ENCODE data around the gene CD68.

Gene CD68

DNA sequence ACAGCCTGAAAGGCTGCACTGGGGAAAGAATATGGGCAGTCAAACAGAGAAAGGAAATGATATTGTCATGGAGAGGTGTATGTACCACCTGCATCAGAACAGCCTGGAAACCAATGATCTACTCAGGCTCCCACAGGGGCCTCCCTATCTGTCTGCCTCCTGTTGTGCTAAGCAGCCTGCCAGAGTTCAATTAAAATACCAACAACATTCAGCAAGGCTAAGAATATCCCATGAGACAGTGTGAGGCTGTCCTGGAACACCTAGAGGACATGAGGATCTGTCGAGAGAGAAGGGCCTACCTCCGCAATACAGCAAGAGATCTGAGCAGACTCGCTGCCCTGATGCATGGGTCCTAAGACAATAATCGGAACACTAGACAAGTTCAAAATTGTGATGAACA is 26.8 kb downstream of the CD68 start:
- no peak for DNase-seq (ENCODE audit: low read depth)
- TF ChIP-seq, protein P1, sequence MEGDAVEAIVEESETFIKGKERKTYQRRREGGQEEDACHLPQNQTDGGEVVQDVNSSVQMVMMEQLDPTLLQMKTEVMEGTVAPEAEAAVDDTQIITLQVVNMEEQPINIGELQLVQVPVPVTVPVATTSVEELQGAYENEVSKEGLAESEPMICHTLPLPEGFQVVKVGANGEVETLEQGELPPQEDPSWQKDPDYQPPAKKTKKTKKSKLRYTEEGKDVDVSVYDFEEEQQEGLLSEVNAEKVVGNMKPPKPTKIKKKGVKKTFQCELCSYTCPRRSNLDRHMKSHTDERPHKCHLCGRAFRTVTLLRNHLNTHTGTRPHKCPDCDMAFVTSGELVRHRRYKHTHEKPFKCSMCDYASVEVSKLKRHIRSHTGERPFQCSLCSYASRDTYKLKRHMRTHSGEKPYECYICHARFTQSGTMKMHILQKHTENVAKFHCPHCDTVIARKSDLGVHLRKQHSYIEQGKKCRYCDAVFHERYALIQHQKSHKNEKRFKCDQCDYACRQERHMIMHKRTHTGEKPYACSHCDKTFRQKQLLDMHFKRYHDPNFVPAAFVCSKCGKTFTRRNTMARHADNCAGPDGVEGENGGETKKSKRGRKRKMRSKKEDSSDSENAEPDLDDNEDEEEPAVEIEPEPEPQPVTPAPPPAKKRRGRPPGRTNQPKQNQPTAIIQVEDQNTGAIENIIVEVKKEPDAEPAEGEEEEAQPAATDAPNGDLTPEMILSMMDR (IDR thresholded peaks at IDR 0.05; ENCODE audit: control insufficient read depth, extremely low read depth, insufficient read depth): no peak
- H3K4me3 ChIP-seq (ENCODE audit: low read depth, low read length): no peak overlapping the region

DNA sequence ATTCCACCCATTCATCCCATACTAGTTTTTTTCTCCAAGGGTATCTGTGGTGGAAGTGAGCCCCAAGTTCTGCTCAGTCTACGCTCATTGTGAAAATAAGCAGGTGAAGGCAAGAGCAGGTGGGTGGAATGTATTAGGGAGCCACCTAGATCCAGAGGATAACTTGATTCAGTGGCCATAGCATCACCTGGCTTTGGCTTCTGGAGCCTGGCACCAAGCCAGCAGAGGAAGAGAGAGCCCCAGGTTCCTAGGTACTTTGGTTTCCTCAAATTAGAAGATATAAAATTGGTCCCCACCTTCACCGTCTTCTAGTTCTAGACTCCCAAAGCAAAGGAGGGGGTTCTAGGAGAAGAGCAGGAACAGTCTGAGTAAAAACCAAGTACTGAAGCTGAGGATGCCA is 31.2 kb downstream of the CD68 start:
- TF ChIP-seq, protein P1 (IDR thresholded peaks at IDR 0.05; ENCODE audit: control insufficient read depth, extremely low read depth, insufficient read depth): no peak
- H3K4me3 ChIP-seq (ENCODE audit: low read depth, low read length): no peak overlapping the region
- no peak for DNase-seq (ENCODE audit: low read depth)

DNA sequence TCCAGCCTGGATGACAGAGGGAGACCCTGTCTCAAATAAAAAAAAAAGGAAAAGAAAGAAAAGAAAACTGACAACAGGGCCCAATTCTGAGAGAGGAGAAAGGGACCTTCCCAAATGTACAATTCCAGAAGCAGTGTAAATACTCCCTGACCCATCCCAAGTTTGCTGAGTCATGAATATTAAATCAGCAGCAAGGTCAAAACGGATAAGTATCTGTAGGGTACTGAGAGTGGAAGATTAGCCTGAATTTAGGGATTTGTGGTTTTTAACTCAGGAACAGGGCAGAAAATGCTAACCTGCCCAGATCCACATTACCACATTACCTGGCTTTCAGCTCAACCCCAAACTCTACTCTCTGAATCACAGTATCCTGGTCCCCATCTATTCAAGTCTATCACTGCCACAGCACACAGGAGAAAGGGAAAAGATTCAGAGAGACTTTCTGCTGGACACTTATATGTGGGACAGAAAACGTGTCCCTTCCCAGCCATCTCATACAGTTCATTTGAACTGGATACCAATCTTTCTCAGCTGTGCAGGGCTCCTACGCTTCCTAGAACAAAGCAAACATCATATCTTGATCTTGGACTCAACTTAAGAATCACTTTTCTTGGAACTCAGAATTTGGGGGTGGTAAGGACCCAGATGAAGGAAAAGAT is 32.3 kb downstream of the CD68 start:
- TF ChIP-seq, protein P1 (IDR thresholded peaks at IDR 0.05; ENCODE audit: control insufficient read depth, extremely low read depth, insufficient read depth): no peak
- peak overlapping the region; percentile 38 for H3K4me3 ChIP-seq (ENCODE audit: low read depth, low read length)
- no peak for DNase-seq (ENCODE audit: low read depth)

DNA sequence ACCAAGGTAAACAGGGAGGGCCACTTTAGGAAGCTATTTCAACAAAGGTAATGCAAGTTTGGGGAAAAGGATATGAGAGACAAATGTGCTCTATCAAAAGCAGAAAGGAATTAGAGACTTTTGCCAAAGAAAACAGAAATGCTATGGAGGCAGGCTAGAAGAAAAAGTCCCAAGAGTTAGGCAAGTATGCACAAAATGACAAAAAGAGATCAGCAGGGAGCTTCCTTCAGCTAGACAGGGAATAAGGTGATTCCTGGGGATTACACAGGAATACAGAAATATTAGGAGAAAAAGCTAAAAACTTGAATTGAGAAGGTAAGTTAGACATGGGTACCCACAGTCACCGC is 32.8 kb downstream of the CD68 start:
- peak overlapping the region; percentile 38 for H3K4me3 ChIP-seq (ENCODE audit: low read depth, low read length)
- DNase-seq (ENCODE audit: low read depth): no peak
- TF ChIP-seq, protein P1 (IDR thresholded peaks at IDR 0.05; ENCODE audit: control insufficient read depth, extremely low read depth, insufficient read depth): no peak

DNA sequence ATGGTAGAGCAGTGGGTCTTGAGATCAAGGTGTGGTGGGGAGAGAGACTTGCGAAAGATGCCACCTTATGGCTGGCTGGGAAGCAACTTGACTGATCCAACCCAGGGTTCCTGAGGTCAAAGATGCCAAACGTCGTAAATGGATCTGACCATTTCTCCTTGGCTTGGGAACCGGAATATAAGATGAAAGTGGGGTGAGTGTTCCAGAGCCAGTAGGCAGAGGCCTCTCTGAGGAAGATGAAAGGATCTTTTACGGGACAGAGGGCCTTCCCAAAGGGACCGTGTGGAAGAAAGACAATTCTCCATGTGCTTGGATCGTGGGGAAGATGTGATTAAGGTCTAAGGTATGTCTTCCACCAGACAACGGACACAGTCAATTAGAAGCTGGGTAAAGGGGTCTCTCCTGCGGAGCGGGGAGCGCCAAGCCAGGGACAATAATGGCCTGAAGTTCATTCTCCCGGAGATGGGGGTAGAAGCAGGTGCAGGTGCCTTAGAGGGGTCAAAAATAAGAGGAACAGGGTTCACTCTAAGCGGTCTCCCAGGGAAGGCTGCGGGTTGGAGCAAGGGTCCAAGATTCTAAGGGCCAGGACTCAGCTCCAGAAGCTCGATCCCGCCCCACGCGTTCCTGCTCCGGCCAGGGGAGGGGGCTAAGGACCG is 34.5 kb downstream of the CD68 start:
- TF ChIP-seq, protein P1 (IDR thresholded peaks at IDR 0.05; ENCODE audit: control insufficient read depth, extremely low read depth, insufficient read depth): 0 out of 2 replicates have a peak, but pooled peaks have one; percentile 21
- peak overlapping the region; percentile 90 for H3K4me3 ChIP-seq (ENCODE audit: low read depth, low read length)
- no peak for DNase-seq (ENCODE audit: low read depth)

DNA sequence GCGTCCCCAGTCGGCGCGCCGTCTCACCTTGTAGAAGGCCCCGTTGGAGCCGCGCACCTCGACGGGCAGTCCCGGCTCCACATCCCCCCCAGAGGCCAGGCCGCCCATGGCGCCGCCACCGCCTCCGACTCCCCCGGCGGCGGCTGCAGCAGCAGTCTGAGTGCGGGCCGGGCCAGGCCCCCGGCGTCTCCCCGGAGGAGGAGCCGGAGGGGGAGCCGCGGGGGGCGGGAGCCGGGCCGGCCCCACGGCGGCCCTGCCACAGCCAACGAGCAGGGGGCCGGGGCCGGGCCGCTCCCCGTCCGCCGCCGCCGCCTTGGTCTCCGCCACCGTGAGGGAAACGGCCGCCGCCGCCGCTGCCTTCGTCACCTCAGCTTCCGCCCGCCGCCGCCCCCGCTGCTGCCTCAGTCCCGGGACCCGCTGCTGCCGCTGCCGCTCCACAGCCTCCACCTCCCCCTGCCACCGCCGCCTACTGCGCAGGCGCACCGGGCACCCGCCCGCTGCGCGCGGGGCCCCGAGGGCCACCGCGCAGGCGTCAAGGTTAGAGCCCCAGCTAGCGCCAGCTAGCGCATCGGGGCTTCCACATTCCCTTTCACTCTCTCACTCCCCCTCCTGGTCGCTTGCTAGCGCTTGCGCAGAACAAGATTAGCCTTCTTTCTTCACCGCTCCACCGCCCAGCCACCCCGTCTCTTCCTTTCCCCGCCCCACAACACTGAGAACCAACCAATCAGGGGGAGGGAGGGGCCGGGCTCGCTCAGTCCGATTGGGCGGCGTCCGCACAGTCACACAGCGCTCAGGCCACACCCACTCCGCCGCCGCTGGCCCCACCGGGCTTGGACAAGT is 35.2 kb downstream of the CD68 start, which contains the start of gene FXR2:
TSS of gene FXR2 (minus strand) at position 473 of the 840 bp plus-strand sequence. CDS start at position 108, 365 bp downstream.
- peak; percentile 99 for DNase-seq (ENCODE audit: low read depth)
- peak within 1 kb of the TSS; percentile 90 for H3K4me3 ChIP-seq (ENCODE audit: low read depth, low read length)
- TF ChIP-seq, protein P1 (IDR thresholded peaks at IDR 0.05; ENCODE audit: control insufficient read depth, extremely low read depth, insufficient read depth): peak; percentile 64

Data from LNCaP clone FGC (cell line).